Lung (tissue), 12 donors: Measurements from ENCODE around the gene SH2D1B. TPM values are rescaled to one million over a fixed set of nuclear protein-coding genes. Genes with fewer than 3 reads are reported as not detected.

Experiments
- ATAC-seq: fragments of 200-7000 bp; cut with Tn5 transposase; one replicate; pipeline ENCODE4 v1.9.1; 2020; ENCODE audit warnings: moderate number of reproducible peaks; ENCODE audit not compliant: insufficient read depth, low FRiP score
- DNase-seq, 3 donors: peaks; one replicate each; pipeline ENCODE4 v3.0.0-alpha.2; 2013 to 2017
- H3K27ac ChIP-seq, 2 donors: one replicate each; pipeline ENCODE4 v1.5.1; 2013; ENCODE audit warnings: mild to moderate bottlenecking in 2 of 2, moderate library complexity in 2 of 2, control low read depth in 1 of 2, inconsistent platforms in 1 of 2, low read depth in 1 of 2, low read length in 1 of 2
- H3K27me3 ChIP-seq, 3 donors: one replicate each; pipeline ENCODE4 v1.5.1; 2013; ENCODE audit warnings: low read length in 2 of 3; ENCODE audit not compliant: control insufficient read depth in 3 of 3, insufficient read depth in 3 of 3
- H3K36me3 ChIP-seq, 4 donors: one replicate each; pipeline ENCODE4 v1.5.1; 2013; ENCODE audit warnings: low read length in 4 of 4, mild to moderate bottlenecking in 1 of 4, moderate library complexity in 1 of 4; ENCODE audit not compliant: control insufficient read depth in 4 of 4, insufficient read depth in 4 of 4
- H3K4me1 ChIP-seq, 5 donors: one replicate each; pipeline ENCODE4 v1.5.1; 2013; ENCODE audit warnings: low read length in 5 of 5, mild to moderate bottlenecking in 2 of 5, moderate library complexity in 1 of 5; ENCODE audit not compliant: control insufficient read depth in 5 of 5, insufficient read depth in 5 of 5
- H3K4me3 ChIP-seq: one replicate; pipeline ENCODE4 v1.5.1; 2013; ENCODE audit warnings: mild to moderate bottlenecking, control low read depth, moderate library complexity
- H3K9ac ChIP-seq, 2 donors: one replicate each; pipeline ENCODE4 v1.5.1; 2013; ENCODE audit warnings: low read length in 2 of 2, control low read depth in 1 of 2; ENCODE audit not compliant: insufficient read depth in 1 of 2
- H3K9me3 ChIP-seq, 4 donors: one replicate each; pipeline ENCODE4 v1.5.1; 2013; ENCODE audit warnings: low read length in 3 of 4, mild to moderate bottlenecking in 1 of 4, moderate library complexity in 1 of 4; ENCODE audit not compliant: control insufficient read depth in 4 of 4, insufficient read depth in 3 of 4
- CTCF ChIP-seq: IDR thresholded peaks from 2 replicates; pipeline ENCODE4 v1.5.1; 2012; ENCODE audit warnings: mild to moderate bottlenecking; ENCODE audit errors: control extremely low read depth, extremely low read depth
- WGBS, 2 donors: extraction: QIAGEN DNeasy Blood & Tissue Kit; methylation state at CpG; one replicate each; pipeline ENCODE4 v1.1.7; 2013; 5-methylcytosine and 5-hydroxymethylcytosine counted together
- polyA plus RNA-seq, 2 donors: library from polyadenylated mRNA; stranded (reverse); fragments of 200-250 nt; gene quantifications; one replicate each; pipeline ENCODE4 v1.2.1, GENCODE V29; 2013
- total RNA-seq, 2 donors: library from RNA; depleted of rRNA in 1 of 2; stranded (reverse); fragments of >200 nt in 1 of 2; gene quantifications; one replicate each; pipeline ENCODE4 v1.2.1, GENCODE V29; 2014 to 2021
- donor health status: control.
- donor health status: control.
- donor health status: Bipolar disorder and iron deficiency.
- donor health status: healthy.
- donor health status: DM: yes; HTN: yes; CAD: no.

Gene SH2D1B
- total and polyA plus RNA-seq, 4 donors, result 0.26 to 1.6 (median 1.0) TPM

- 84 to 90% methylated on average over 6 of the region's 6 CpGs for WGBS, 2 donors
- no peak overlapping the region for H3K9ac ChIP-seq
- TF ChIP-seq CTCF, result no peak
- DNase-seq, result no peak
- H3K4me1 ChIP-seq, result peaks cover 0 to 11% (median 7%) of the 10 kb centered on the region in 5 donors
- no peak overlapping the region for H3K4me3 ChIP-seq
- no peak for ATAC-seq
- no peaks in the 10 kb centered on the region for H3K27me3 ChIP-seq
- no peak overlapping the region for H3K27ac ChIP-seq
- H3K9me3 ChIP-seq, result no peaks in the 10 kb centered on the region
- H3K36me3 ChIP-seq, result no peaks in the 10 kb centered on the region
Observed at GRCh38 chr1:162351246-162351842, 60.6 kb downstream of the SH2D1B start.

- Histone ChIP-seq H3K9me3 (no peaks in the 10 kb centered on the region), H3K27ac (no peak overlapping the region), H3K4me1 (peaks cover 0 to 11% (median 7%) of the 10 kb centered on the region in 5 donors), H3K9ac (no peak overlapping the region), H3K4me3 (no peak overlapping the region), H3K27me3 (no peaks in the 10 kb centered on the region), H3K36me3 (no peaks in the 10 kb centered on the region)
- TF ChIP-seq CTCF, result no peak
- DNase-seq (no peak), ATAC-seq (no peak)
- WGBS, 2 donors, result 61 to 70% methylated on average over 11 of the region's 11 CpGs
Observed at GRCh38 chr1:162349635-162350330, 62.2 kb downstream of the SH2D1B start.

- 59 to 63% methylated on average over 3 of the region's 3 CpGs for WGBS, 2 donors
- no peak overlapping the region for H3K9ac ChIP-seq
- peaks cover 0 to 3% (median 0%) of the 10 kb centered on the region in 5 donors for H3K4me1 ChIP-seq
- peak overlapping the region; percentile 10 for H3K4me3 ChIP-seq
- no peak for TF ChIP-seq CTCF
- H3K27ac ChIP-seq, result no peak overlapping the region
- no peaks in the 10 kb centered on the region for H3K36me3 ChIP-seq
- DNase-seq (no peak), ATAC-seq (no peak)
- no peaks in the 10 kb centered on the region for H3K9me3 ChIP-seq
- no peaks in the 10 kb centered on the region for H3K27me3 ChIP-seq
Observed at GRCh38 chr1:162347281-162347680, 64.7 kb downstream of the SH2D1B start.

Other genes starting within 250 kb of the SH2D1B start
- gene SPATA46, start 35.3 kb downstream of the SH2D1B start, total RNA-seq, result not detected
- gene SPATA46, start 35.3 kb downstream of the SH2D1B start, polyA plus RNA-seq, result not detected
- 1 to 10 TPM; 2.1 to 7.9 TPM for gene C1orf226, start 30.4 kb downstream of the SH2D1B start, total RNA-seq
- 1 to 10 TPM; 2.2 to 2.5 TPM for gene C1orf226, start 30.4 kb downstream of the SH2D1B start, polyA plus RNA-seq
- 10 to 100 TPM; 45.9 to 63.0 TPM for gene UHMK1, start 85.7 kb upstream of the SH2D1B start, total RNA-seq
- gene UHMK1, start 85.7 kb upstream of the SH2D1B start, polyA plus RNA-seq, result 10 to 100 TPM; 17.5 to 19.2 TPM
- 10 to 100 TPM; 37.8 to 40.5 TPM for gene UAP1, start 149.6 kb upstream of the SH2D1B start, total RNA-seq
- gene UAP1, start 149.6 kb upstream of the SH2D1B start, polyA plus RNA-seq, result 10 to 100 TPM; 34.7 to 43.4 TPM
- 10 to 100 TPM; 29.2 to 55.7 TPM for gene DDR2, start 220.3 kb upstream of the SH2D1B start, total RNA-seq
- 1 to 10 TPM; 2.3 to 6.0 TPM for gene DDR2, start 220.3 kb upstream of the SH2D1B start, polyA plus RNA-seq